PFSK-1 (cell line): ENCODE results near the gene ATP2A2.

Experiments
- FOXP2 ChIP-seq: optimal IDR thresholded peaks from 2 replicates; pipeline ENCODE3; 2011; ENCODE audit warnings: borderline replicate concordance, control low read depth, inconsistent platforms; ENCODE audit not compliant: insufficient read depth; ENCODE audit errors: extremely low read length, extremely low read depth
- POLR2AphosphoS5 ChIP-seq: IDR thresholded peaks from 2 replicates; pipeline ENCODE4 v1.6.1; 2012; ENCODE audit warnings: low read depth, mild to moderate bottlenecking, control low read depth, low read length, moderate library complexity
- REST ChIP-seq, 2 experiments: IDR thresholded peaks; 2 replicates each; pipeline versions ENCODE4 v1.6.1 to v1.8.0; 2011 to 2012; ENCODE audit warnings: low read depth in 2 of 2, low read length in 2 of 2, control low read depth in 1 of 2, inconsistent platforms in 1 of 2, mild to moderate bottlenecking in 1 of 2, moderate library complexity in 1 of 2; ENCODE audit not compliant: insufficient read depth in 1 of 2
- SIN3A ChIP-seq: IDR thresholded peaks from 2 replicates; pipeline ENCODE4 v1.6.1; 2012; ENCODE audit warnings: mild to moderate bottlenecking, low read length, moderate library complexity, borderline replicate concordance; ENCODE audit not compliant: insufficient read depth
- TAF1 ChIP-seq: IDR thresholded peaks from 2 replicates; pipeline ENCODE4 v1.6.1; 2012; ENCODE audit warnings: low read length, control low read depth, borderline replicate concordance; ENCODE audit not compliant: insufficient read depth

ATP2A2 gene

GRCh38 chr12:110281549-110282299 is 677 bp downstream of the ATP2A2 start:
- TF ChIP-seq FOXP2 (peak; percentile 3), POLR2AphosphoS5 (no peak), SIN3A (0 out of 2 replicates have a peak, but pooled peaks have one; percentile 27)

GRCh38 chr12:110282300-110282860 is 1.3 kb downstream of the ATP2A2 start:
- peak; percentile 10; the same call in 1 of the 2 replicates for TF ChIP-seq SIN3A
- TF ChIP-seq POLR2AphosphoS5, result no peak
- TF ChIP-seq FOXP2, result no peak

GRCh38 chr12:110282956-110283817 is 2.1 kb downstream of the ATP2A2 start:
- TF ChIP-seq POLR2AphosphoS5 (no peak), REST (IDR thresholded peaks at IDR 0.05; ENCODE audit: insufficient read depth in 1 of 2, low read depth in 2 of 2, low read length in 2 of 2) (no peak)

GRCh38 chr12:110284597-110284996 is 3.5 kb downstream of the ATP2A2 start:
- TF ChIP-seq REST (IDR thresholded peaks at IDR 0.05; ENCODE audit: insufficient read depth in 1 of 2, low read depth in 2 of 2, low read length in 2 of 2), result no peak
- TF ChIP-seq FOXP2, result no peak
- no peak for TF ChIP-seq TAF1

GRCh38 chr12:110286623-110287022 is 5.6 kb downstream of the ATP2A2 start:
- TF ChIP-seq SIN3A, result no peak
- TF ChIP-seq FOXP2, result no peak
- TF ChIP-seq TAF1, result no peak
- TF ChIP-seq REST (IDR thresholded peaks at IDR 0.05; ENCODE audit: insufficient read depth in 1 of 2, low read depth in 2 of 2, low read length in 2 of 2), result no peak
- no peak for TF ChIP-seq POLR2AphosphoS5

- no peak for TF ChIP-seq FOXP2
- TF ChIP-seq POLR2AphosphoS5, result no peak
- no peak for TF ChIP-seq REST (IDR thresholded peaks at IDR 0.05; ENCODE audit: insufficient read depth in 1 of 2, low read depth in 2 of 2, low read length in 2 of 2)
- TF ChIP-seq SIN3A, result no peak
- TF ChIP-seq TAF1, result no peak
These were observed 6.9 kb downstream of the ATP2A2 start for GRCh38 chr12:110287986-110288385.
